Neural cell (in vitro differentiated cells): ENCODE results near the gene OS9. TPM values are rescaled to one million over a fixed set of nuclear protein-coding genes. Genes with fewer than 3 reads are reported as not detected.

Source experiments
- H2AFZ ChIP-seq: fragments of 200-600, 300-800 bp; sonication (generic), shearing (Covaris generic); 2 replicates; pipeline ENCODE4 v1.6.0; 2014; ENCODE audit warnings: low read depth, mild to moderate bottlenecking, antibody characterized with exemption, low read length, moderate library complexity
- H3F3A ChIP-seq: fragments of 200-600 bp; shearing (Covaris generic); 2 replicates; pipeline ENCODE4 v1.6.1; 2016; ENCODE audit warnings: mild to moderate bottlenecking, moderate library complexity, mixed read lengths, antibody characterized with exemption, low read length; ENCODE audit not compliant: insufficient read depth, poor library complexity, severe bottlenecking
- H3K27ac ChIP-seq: fragments of 200-600, 300-800 bp; sonication (generic), shearing (Covaris generic); 2 replicates; pipeline ENCODE4 v1.5.1; 2014; ENCODE audit warnings: mild to moderate bottlenecking, low read length, moderate library complexity
- H3K27me3 ChIP-seq: fragments of 300-800, 200-600 bp; sonication (generic), shearing (Covaris generic); 2 replicates; pipeline ENCODE4 v1.6.0; 2014; ENCODE audit warnings: mild to moderate bottlenecking, low read depth, low read length, moderate library complexity; ENCODE audit not compliant: insufficient read depth
- H3K36me3 ChIP-seq: fragments of 300-800, 200-600 bp; sonication (generic), shearing (Covaris generic); 2 replicates; pipeline ENCODE4 v1.5.1; 2014; ENCODE audit warnings: mild to moderate bottlenecking, antibody characterized with exemption, low read length, moderate library complexity; ENCODE audit not compliant: insufficient read depth
- H3K4me2 ChIP-seq: fragments of 300-800, 200-600 bp; sonication (generic), shearing (Covaris generic); 2 replicates; pipeline ENCODE4 v1.6.0; 2014; ENCODE audit warnings: mild to moderate bottlenecking, low read length
- H3K4me3 ChIP-seq: fragments of 300-800, 200-600 bp; sonication (generic), shearing (Covaris generic); 2 replicates; pipeline ENCODE4 v1.5.1; 2014; ENCODE audit warnings: mild to moderate bottlenecking, low read length, moderate library complexity
- H3K79me2 ChIP-seq: fragments of 200-600 bp; shearing (Covaris generic); replicated peaks from 2 replicates; pipeline ENCODE4 v1.6.0; 2014; ENCODE audit warnings: mild to moderate bottlenecking, low read length, moderate library complexity; ENCODE audit not compliant: insufficient read depth
- H3K9ac ChIP-seq: fragments of 300-800, 200-600 bp; sonication (generic), shearing (Covaris generic); 2 replicates; pipeline ENCODE4 v1.6.1; 2016; ENCODE audit warnings: mild to moderate bottlenecking, low read length, mixed read lengths
- H3K9me2 ChIP-seq: fragments of 200-600 bp; shearing (Covaris generic); 2 replicates; pipeline ENCODE4 v1.6.1; 2016; ENCODE audit warnings: mild to moderate bottlenecking, low read length, mixed read lengths; ENCODE audit not compliant: insufficient read depth
- H3K9me3 ChIP-seq: fragments of 200-600, 300-800 bp; sonication (generic), shearing (Covaris generic); 2 replicates; pipeline ENCODE4 v1.6.1; 2016; ENCODE audit warnings: mild to moderate bottlenecking, mixed run types, low read length, moderate library complexity, mixed read lengths
- H4K20me1 ChIP-seq: fragments of 200-600 bp; shearing (Covaris generic); 2 replicates; pipeline ENCODE4 v1.6.1; 2016; ENCODE audit warnings: mild to moderate bottlenecking, mixed run types; ENCODE audit not compliant: insufficient read depth
- CTCF ChIP-seq: fragments of 450-650 bp; IDR thresholded peaks from 2 replicates; pipeline ENCODE4 v1.5.1; 2014; ENCODE audit warnings: antibody characterized with exemption, mild to moderate bottlenecking, moderate library complexity; ENCODE audit not compliant: poor library complexity, severe bottlenecking
- EP300 ChIP-seq: fragments of 450-650 bp; conservative IDR thresholded peaks from 2 replicates; pipeline ENCODE4 v1.6.1; 2014; ENCODE audit warnings: antibody characterized with exemption, mild to moderate bottlenecking, moderate library complexity; ENCODE audit not compliant: poor library complexity, severe bottlenecking
- EZH2 ChIP-seq: fragments of 200-600, 300-800 bp; shearing (Covaris generic), sonication (generic); IDR thresholded peaks from 2 replicates; pipeline ENCODE4 v1.6.1; 2014; ENCODE audit warnings: antibody characterized with exemption, low read length, borderline replicate concordance, mild to moderate bottlenecking; ENCODE audit not compliant: insufficient read depth, poor library complexity, severe bottlenecking
- MXI1 ChIP-seq: fragments of 450-650 bp; conservative IDR thresholded peaks from 2 replicates; pipeline ENCODE4 v1.6.1; 2014; ENCODE audit warnings: antibody characterized with exemption, mild to moderate bottlenecking; ENCODE audit not compliant: poor library complexity, severe bottlenecking
- POLR2AphosphoS5 ChIP-seq: IDR thresholded peaks from 2 replicates; pipeline ENCODE4 v1.6.1; 2012
- RAD21 ChIP-seq: fragments of 450-650 bp; conservative IDR thresholded peaks from 2 replicates; pipeline ENCODE4 v1.6.1; 2014; ENCODE audit warnings: antibody characterized with exemption, mild to moderate bottlenecking, moderate library complexity
- REST ChIP-seq: IDR thresholded peaks from 2 replicates; pipeline ENCODE4 v1.6.1; 2012; ENCODE audit warnings: borderline replicate concordance
- SMC3 ChIP-seq: fragments of 450-650 bp; conservative IDR thresholded peaks from 2 replicates; pipeline ENCODE4 v1.6.1; 2014; ENCODE audit warnings: antibody characterized with exemption, mild to moderate bottlenecking, moderate library complexity; ENCODE audit not compliant: poor library complexity
- TAF1 ChIP-seq: IDR thresholded peaks from 2 replicates; pipeline ENCODE4 v1.6.1; 2012; ENCODE audit warnings: low read depth
- polyA plus RNA-seq: library from polyadenylated mRNA; depleted of rRNA; stranded (reverse); fragments of >200 nt; gene quantifications from 2 replicates; pipeline ENCODE4 v1.2.3, GENCODE V29; 2014

Gene OS9
- polyA plus RNA-seq, 1 donor from 2014 or later, result 248 TPM

GRCh38 chr12:57744194-57744776 is 50.4 kb downstream of the OS9 start:
- H3F3A ChIP-seq, result no peaks in the 10 kb centered on the region
- H3K36me3 ChIP-seq, result peaks cover 7% of the 10 kb centered on the region
- H3K4me2 ChIP-seq, result peak overlapping the region; percentile 28
- H3K9me3 ChIP-seq, result no peaks in the 10 kb centered on the region
- no peaks in the 10 kb centered on the region for H3K9me2 ChIP-seq
- H3K79me2 ChIP-seq, result peaks cover 4% of the 10 kb centered on the region
- no peak for TF ChIP-seq MXI1
- TF ChIP-seq REST, result peak; percentile 36
- peak; percentile 29 for TF ChIP-seq TAF1
- H3K9ac ChIP-seq, result peak overlapping the region; percentile 87
- H2AFZ ChIP-seq, result peak overlapping the region; percentile 53
- peak overlapping the region; percentile 94 for H3K27ac ChIP-seq
- peak overlapping the region; percentile 71 for H3K4me3 ChIP-seq
- no peaks in the 10 kb centered on the region for H3K27me3 ChIP-seq
- H4K20me1 ChIP-seq, result no peaks in the 10 kb centered on the region

- Histone ChIP-seq H3K4me3 (peak within 1 kb of the TSS; percentile 71), H3K79me2 (peaks cover 7% of the 10 kb centered on the region), H3K4me2 (peak within 1 kb of the TSS; percentile 87), H3F3A (no peaks in the 10 kb centered on the region), H3K9me2 (no peaks in the 10 kb centered on the region), H2AFZ (peak within 1 kb of the TSS; percentile 89), H3K27ac (peak within 1 kb of the TSS; percentile 94), H3K9ac (peak within 1 kb of the TSS; percentile 87), H3K27me3 (no peaks in the 10 kb centered on the region), H4K20me1 (no peaks in the 10 kb centered on the region), H3K36me3 (peaks cover 7% of the 10 kb centered on the region), H3K9me3 (no peaks in the 10 kb centered on the region)
- TF ChIP-seq CTCF (no peak), POLR2AphosphoS5 (peak; percentile 79), RAD21 (peak; percentile 24), MXI1 (peak; percentile 77), REST (peak; percentile 71), SMC3 (no peak), TAF1 (peak; percentile 42), EP300 (peak; percentile 37), EZH2 (no peak)
Observed at GRCh38 chr12:57744777-57745484, 51.0 kb downstream of the OS9 start, which contains the start of gene TSPAN31. Gene TSPAN31 (plus strand): TSS chr12:57745039. CDS start chr12:57745155, 116 bp downstream.
